NOMO-1 treated with dmso at 0.1 percent for 144 hours (cell line): ENCODE measurements around the gene BRD3.
A peak's percentile ranks its signal among the peaks of the same experiment; 100 is the strongest.

Experiments
- DNase-seq: peaks from one replicate; lab custom pipeline; 2025; ENCODE audit not compliant: unreplicated experiment; lab: John Stamatoyannopoulos, UW

Gene BRD3

GRCh38 chr9:134066913-134067851 lies 644 bp downstream of the BRD3 start:
- no peak for DNase-seq

GRCh38 chr9:134066526-134066912 lies 1.3 kb downstream of the BRD3 start:
- no peak for DNase-seq

GRCh38 chr9:134065612-134066419 lies 2.0 kb downstream of the BRD3 start:
- DNase-seq: peak; percentile 64

- DNase-seq: no peak
Measured at GRCh38 chr9:134064711-134065110, 3.1 kb downstream of the BRD3 start.

- DNase-seq: no peak
Measured at GRCh38 chr9:134063571-134064450, 4.0 kb downstream of the BRD3 start.

- no peak for DNase-seq
Measured at GRCh38 chr9:134063088-134063570, 4.7 kb downstream of the BRD3 start.

- DNase-seq: no peak
Measured at GRCh38 chr9:134062461-134063087, 5.3 kb downstream of the BRD3 start.

GRCh38 chr9:134061688-134062371 lies 6.0 kb downstream of the BRD3 start:
- DNase-seq: no peak

- no peak for DNase-seq
Measured at GRCh38 chr9:134061019-134061687, 6.7 kb downstream of the BRD3 start.

- DNase-seq: no peak
Measured at GRCh38 chr9:134060546-134060945, 7.3 kb downstream of the BRD3 start.

GRCh38 chr9:134059661-134060395 lies 8.0 kb downstream of the BRD3 start:
- peak; percentile 91 for DNase-seq

- no peak for DNase-seq
Measured at GRCh38 chr9:134059188-134059641, 8.6 kb downstream of the BRD3 start.

- no peak for DNase-seq
Measured at GRCh38 chr9:134058716-134059115, 9.1 kb downstream of the BRD3 start.

- no peak for DNase-seq
Measured at GRCh38 chr9:134057751-134058701, 9.8 kb downstream of the BRD3 start.

GRCh38 chr9:134057307-134057657 lies 10.5 kb downstream of the BRD3 start:
- DNase-seq: no peak

- DNase-seq: no peak
Measured at GRCh38 chr9:134056483-134057306, 11.1 kb downstream of the BRD3 start.
